Spleen (tissue), 11 donors: ENCODE results near the gene ACER1. TPM values are rescaled to one million over a fixed set of nuclear protein-coding genes. Genes with fewer than 3 reads are reported as not detected.
"Not testable (repeated sequence)": the region's sequence is repeated elsewhere in the genome, so short reads cannot be mapped to it uniquely, and the experiment has no call there.

ENCODE experiments used
- DNase-seq: peaks from one replicate; pipeline ENCODE4 v3.0.0-alpha.2; 2020
- H3K27ac ChIP-seq, 8 donors: fragments of 200-600 bp; sonication (generic) in 7 of 8; 1 replicate in 4 of 8; 2 replicates in 4 of 8; pipeline versions ENCODE4 v1.5.0 to v1.8.0; 2016 to 2021; ENCODE audit warnings: inconsistent platforms in 4 of 8, mild to moderate bottlenecking in 4 of 8, moderate library complexity in 1 of 8
- H3K27me3 ChIP-seq, 7 donors: fragments of 200-600 bp; sonication (generic) in 6 of 7; replicated peaks in 1 of 7; 1 replicate in 4 of 7; 2 replicates in 3 of 7; pipeline versions ENCODE4 v1.5.0 to v1.8.0; 2016 to 2021; ENCODE audit warnings: inconsistent platforms in 3 of 7, mild to moderate bottlenecking in 1 of 7
- H3K36me3 ChIP-seq, 6 donors: fragments of 200-600 bp; sonication (generic) in 5 of 6; 1 replicate in 4 of 6; 2 replicates in 2 of 6; pipeline versions ENCODE4 v1.5.0 to v1.8.0; 2016 to 2021; ENCODE audit warnings: inconsistent platforms in 2 of 6
- H3K4me1 ChIP-seq, 6 donors: fragments of 200-600 bp; sonication (generic) in 5 of 6; 1 replicate in 3 of 6; 2 replicates in 3 of 6; pipeline versions ENCODE4 v1.5.0 to v1.8.0; 2016 to 2021; ENCODE audit warnings: inconsistent platforms in 3 of 6
- H3K4me3 ChIP-seq, 8 donors: fragments of 200-600 bp; sonication (generic) in 7 of 8; 1 replicate in 4 of 8; 2 replicates in 4 of 8; pipeline versions ENCODE4 v1.5.0 to v1.8.0; 2016 to 2021; ENCODE audit warnings: inconsistent platforms in 4 of 8, mild to moderate bottlenecking in 4 of 8, moderate library complexity in 2 of 8
- H3K9me3 ChIP-seq, 8 donors: fragments of 200-600 bp; sonication (generic) in 7 of 8; 1 replicate in 4 of 8; 2 replicates in 4 of 8; pipeline versions ENCODE4 v1.5.0 to v1.8.0; 2016 to 2021; ENCODE audit warnings: inconsistent platforms in 4 of 8
- CTCF ChIP-seq, 11 experiments: fragments of 200-600 bp in 7 of 11; fragments of 450-650 bp in 4 of 11; sonication (generic) in 4 of 11; IDR thresholded peaks in 8 of 11; conservative IDR thresholded peaks in 3 of 11; 1 replicate in 7 of 11; 2 replicates in 4 of 11; pipeline versions ENCODE4 v1.4.0 to v1.8.0; 2016 to 2021; ENCODE audit warnings: antibody characterized with exemption in 11 of 11, inconsistent platforms in 4 of 11, mild to moderate bottlenecking in 1 of 11
- POLR2A ChIP-seq, 3 donors: fragments of 450-650 bp; IDR thresholded peaks; one replicate each; pipeline ENCODE4 v1.5.1; 2017; ENCODE audit warnings: antibody characterized with exemption in 3 of 3, mild to moderate bottlenecking in 1 of 3
- POLR2AphosphoS5 ChIP-seq, 3 donors: sonication (generic); formaldehyde crosslinking; IDR thresholded peaks; one replicate each; pipeline ENCODE4 v1.5.1; 2017; ENCODE audit warnings: antibody characterized with exemption in 3 of 3
- WGBS, 5 donors: extraction: QIAGEN DNeasy Blood & Tissue Kit in 3 of 5; methylation state at CpG; one replicate each; pipeline versions ENCODE4 v1.1.5 to v1.1.7; 2013 to 2018; 5-methylcytosine and 5-hydroxymethylcytosine counted together
- intact Hi-C: fragments of 100-400 bp; cut with DNase I; formaldehyde crosslinking; loops from one replicate; pipeline ENCODE4 v1.15.0; 2023; ENCODE audit warnings: low total_unique reads
- polyA plus RNA-seq, 3 donors: library from polyadenylated mRNA; stranded (reverse); fragments of 200-250 nt; gene quantifications; one replicate each; pipeline ENCODE4 v1.2.1, GENCODE V29; 2013
- total RNA-seq, 7 donors: library from RNA; depleted of rRNA in 3 of 7; stranded (reverse); fragments of >200 nt in 3 of 7; fragmentation: NEBNext Ultra II Directional in 4 of 7; extraction: Animal tissue kit (Norgen Biotek cat#: 25700) in 4 of 7; gene quantifications; one replicate each; pipeline versions ENCODE4 v1.1.0 to v1.2.1, GENCODE V29; 2016 to 2021
- donor health status: healthy with polysubstance abuse.
- donor health status: DM: no; HTN: no; CAD: no; lungs with moderate emphysema.
- donor health status: DM: no; HTN: no; CAD: no.
- donor health status: Bipolar disorder and iron deficiency.
- donor health status: healthy.
- donor health status: DM: no; HTN: no; CAD: no.
- donor health status: DM: yes; HTN: yes; CAD: no.

ACER1 gene
- total and polyA plus RNA-seq, 10 donors, result 0.11 to 0.66 (median 0.19) TPM; not detected in 5

- no peak for TF ChIP-seq CTCF (IDR thresholded peaks at IDR 0.05 in 8 of 11, conservative IDR thresholded peaks at IDR 0.05 in 3 of 11)
- no peak for TF ChIP-seq POLR2AphosphoS5 (IDR thresholded peaks at IDR 0.05)
- TF ChIP-seq POLR2A (IDR thresholded peaks at IDR 0.05), result no peak
- Histone ChIP-seq H3K9me3 (no peaks in the 10 kb centered on the region), H3K4me3 (no peak overlapping the region), H3K27me3 (peaks cover 0 to 16% (median 3%) of the 10 kb centered on the region in 7 donors), H3K27ac (no peak overlapping the region), H3K4me1 (no peaks in the 10 kb centered on the region), H3K36me3 (no peaks in the 10 kb centered on the region)
- WGBS, 5 donors, result 42 to 61% (median 49%) methylated on average over 4 of the region's 4 CpGs
- DNase-seq, result no peak
- intact Hi-C loops, result no loop called here
These were observed 8.7 kb downstream of the ACER1 start for GRCh38 chr19:6324757-6325156.

DNA sequence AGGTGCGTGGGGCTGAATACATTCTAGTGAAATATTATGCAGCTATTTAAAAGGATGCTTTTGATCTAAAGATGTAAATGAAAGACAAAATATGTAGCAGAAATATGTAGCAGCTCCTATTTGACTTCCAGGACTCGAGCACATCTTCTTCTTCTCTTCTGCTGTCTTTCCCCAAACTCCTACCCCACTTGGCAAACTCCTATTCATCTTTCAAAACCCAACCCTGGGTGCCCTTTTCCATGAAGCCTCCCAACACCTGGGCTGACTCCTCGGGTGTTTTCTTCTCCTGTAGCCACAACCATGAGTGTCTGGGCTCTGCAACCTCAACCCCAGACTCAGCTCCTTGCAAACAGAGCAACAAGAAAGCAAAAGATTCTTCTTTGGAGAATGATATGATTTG is 11.1 kb downstream of the ACER1 start:
- H3K9me3 ChIP-seq, result no peaks in the 10 kb centered on the region
- no peak for DNase-seq
- WGBS, 5 donors, result 54 to 64% (median 60%) methylated on average over 3 of the region's 3 CpGs
- no peaks in the 10 kb centered on the region for H3K4me1 ChIP-seq
- TF ChIP-seq CTCF (IDR thresholded peaks at IDR 0.05 in 8 of 11, conservative IDR thresholded peaks at IDR 0.05 in 3 of 11), result no peak
- no peak for TF ChIP-seq POLR2A (IDR thresholded peaks at IDR 0.05)
- no peak for TF ChIP-seq POLR2AphosphoS5 (IDR thresholded peaks at IDR 0.05)
- H3K27me3 ChIP-seq, result peaks cover 0 to 24% (median 4%) of the 10 kb centered on the region in 7 donors
- no peak overlapping the region for H3K4me3 ChIP-seq
- H3K36me3 ChIP-seq, result no peaks in the 10 kb centered on the region
- no peak overlapping the region for H3K27ac ChIP-seq
- intact Hi-C loops, result no loop called here

- 38 to 47% (median 44%) methylated on average over 4 of the region's 4 CpGs for WGBS, 5 donors
- intact Hi-C loops, result no loop called here
These were observed 14.0 kb downstream of the ACER1 start for GRCh38 chr19:6319376-6319775.

GRCh38 chr19:6318772-6319171 is 14.6 kb downstream of the ACER1 start:
- DNase-seq, result no peak
- no peak overlapping the region for H3K4me3 ChIP-seq
- 76 to 88% (median 79%) methylated on average over 5 of the region's 5 CpGs for WGBS, 5 donors
- H3K36me3 ChIP-seq, result no peaks in the 10 kb centered on the region
- TF ChIP-seq POLR2AphosphoS5 (IDR thresholded peaks at IDR 0.05), result no peak
- TF ChIP-seq POLR2A (IDR thresholded peaks at IDR 0.05), result no peak
- H3K27me3 ChIP-seq, result peaks cover 0 to 24% (median 4%) of the 10 kb centered on the region in 7 donors
- no peak overlapping the region for H3K27ac ChIP-seq
- H3K4me1 ChIP-seq, result no peaks in the 10 kb centered on the region
- intact Hi-C loops, result no loop called here
- H3K9me3 ChIP-seq, result peaks cover 0 to 8% (median 4%) of the 10 kb centered on the region in 8 donors

More at GRCh38 chr19:6319376-6319775, 14.0 kb downstream of the ACER1 start:
- Histone ChIP-seq H3K4me1 (no peaks in the 10 kb centered on the region), H3K36me3 (no peaks in the 10 kb centered on the region), H3K27me3 (peaks cover 0 to 24% (median 4%) of the 10 kb centered on the region in 7 donors), H3K4me3 (no peak overlapping the region), H3K27ac (no peak overlapping the region), H3K9me3 (peaks cover 0 to 2% (median 0%) of the 10 kb centered on the region in 8 donors)
- no peak for DNase-seq
- TF ChIP-seq POLR2A (IDR thresholded peaks at IDR 0.05) (no peak), POLR2AphosphoS5 (IDR thresholded peaks at IDR 0.05) (no peak), CTCF (IDR thresholded peaks at IDR 0.05 in 8 of 11, conservative IDR thresholded peaks at IDR 0.05 in 3 of 11) (no peak)

- intact Hi-C loops, DNase-seq, H3K4me1 ChIP-seq, H3K36me3 ChIP-seq, H3K27ac ChIP-seq, H3K4me3 ChIP-seq: not testable (repeated sequence)
- peaks cover 0 to 29% (median 0%) of the 10 kb centered on the region in 7 donors for H3K27me3 ChIP-seq
- H3K9me3 ChIP-seq, result peaks cover 0 to 18% (median 13%) of the 10 kb centered on the region in 8 donors
- WGBS, 5 donors, result 80 to 85% (median 82%) methylated on average over 5 of the region's 5 CpGs
These were observed 17.8 kb downstream of the ACER1 start for GRCh38 chr19:6315646-6316045.
